Measurements from ENCODE around the gene CHRNA9. TPM values are rescaled to one million over a fixed set of nuclear protein-coding genes. Genes with fewer than 3 reads are reported as not detected.

The CHRNA9 gene
- total and polyA plus RNA-seq, 7 experiments from 2014 or later = 0.30 to 1.1 (median 0.39) TPM; not detected in 3

DNA sequence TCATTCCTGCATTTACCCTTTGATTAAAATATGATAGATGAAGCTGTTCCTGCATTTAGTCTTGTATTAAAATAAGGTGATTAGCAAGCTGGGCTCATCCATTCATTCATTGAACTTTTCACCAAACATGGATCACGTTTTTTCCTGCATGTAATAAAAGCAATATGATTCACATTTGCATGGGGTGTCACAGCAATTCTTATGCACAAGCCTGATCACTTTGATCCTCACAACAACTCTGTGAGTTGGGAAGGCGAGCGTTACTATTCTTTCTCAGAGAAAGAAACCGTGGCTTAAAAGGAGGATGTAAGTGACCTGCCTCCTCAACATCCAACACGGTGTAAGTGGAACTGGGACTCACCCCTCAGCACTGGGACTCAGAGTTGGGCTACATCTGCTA lies 20.0 kb downstream of the CHRNA9 start:
- no peak overlapping the region for H3K4me3 ChIP-seq (ENCODE audit: low read length)
- peaks cover 0 to 2% (median 0%) of the 10 kb centered on the region in 11 donors for H3K9me3 Mint-ChIP-seq
- no peaks in the 10 kb centered on the region for H3K27me3 ChIP-seq (ENCODE audit: control insufficient read depth in 2 of 2, insufficient read depth in 2 of 2, low read length in 2 of 2)
- H3K4me1 Mint-ChIP-seq = peaks cover 0 to under 1% (median 0%) of the 10 kb centered on the region in 7 donors
- no peak overlapping the region for H3K4me3 Mint-ChIP-seq
- POLR2A ChIA-PET = no interaction called here
- no peak overlapping the region for H3K27ac ChIP-seq (ENCODE audit: low read depth, low read length)
- H3K36me3 Mint-ChIP-seq = peaks cover 0 to 4% (median 0%) of the 10 kb centered on the region in 5 donors
- CTCF ChIA-PET = no interaction called here
- no peak for ATAC-seq
- H3K27ac Mint-ChIP-seq = no peak overlapping the region
- H3K27me3 Mint-ChIP-seq = no peaks in the 10 kb centered on the region
- no peak for DNase-seq
- H3K4me1 ChIP-seq (ENCODE audit: control insufficient read depth in 2 of 2, insufficient read depth in 2 of 2, low read length in 2 of 2) = no peaks in the 10 kb centered on the region
- no peaks in the 10 kb centered on the region for H3K9me3 ChIP-seq (ENCODE audit: control insufficient read depth in 2 of 3, low read length in 3 of 3)
- H3K36me3 ChIP-seq (ENCODE audit: control insufficient read depth in 2 of 3, insufficient read depth in 3 of 3, low read length in 3 of 3) = no peaks in the 10 kb centered on the region
- intact Hi-C loops (cut with micrococcal nuclease) = no loop called here

DNA sequence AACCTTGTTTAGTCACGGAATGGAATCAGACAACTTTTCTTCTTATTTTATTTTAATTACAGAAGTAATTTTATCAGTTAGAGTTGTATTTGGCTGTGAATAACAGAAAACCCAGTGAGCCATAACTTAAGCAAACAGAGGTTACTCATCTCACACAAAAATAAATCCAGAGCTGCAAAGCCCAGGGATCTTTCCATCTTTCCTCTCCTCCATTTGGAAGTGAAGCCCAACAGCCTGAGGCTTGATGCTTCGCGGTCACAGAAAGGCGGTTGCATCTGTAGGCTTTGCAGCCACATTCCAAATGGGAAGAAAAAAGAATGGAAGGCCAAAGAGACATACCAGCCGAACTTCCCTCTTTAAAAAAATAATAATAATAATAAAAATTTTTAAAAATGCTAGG lies 22.6 kb downstream of the CHRNA9 start:
- no peaks in the 10 kb centered on the region for H3K27me3 Mint-ChIP-seq
- POLR2A ChIA-PET = interaction anchor here (0.7 kb wide), 1 partner anchor 904 kb away, joined by 5 read pairs; no protein-coding TSS in a partner anchor
- intact Hi-C loops (cut with micrococcal nuclease) = no loop called here

DNA sequence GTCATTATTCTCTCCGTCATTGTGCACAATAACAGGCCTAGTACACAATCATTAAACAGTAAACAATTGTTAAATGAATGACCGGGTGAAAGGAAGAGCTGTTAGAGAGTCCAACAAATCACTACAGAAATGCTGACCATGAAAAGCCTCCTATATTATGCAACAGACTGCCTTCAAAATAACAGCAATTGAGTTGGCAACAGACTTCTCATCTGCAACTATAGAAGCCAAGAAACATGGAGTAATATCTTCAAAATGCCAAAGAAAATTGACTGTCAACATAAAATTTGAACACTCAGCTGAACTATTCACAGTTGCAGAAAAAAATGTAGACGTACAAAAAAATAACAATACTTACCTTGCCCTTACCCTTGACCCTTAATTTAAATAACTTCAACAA lies 26.2 kb downstream of the CHRNA9 start:
- no peaks in the 10 kb centered on the region for H3K36me3 ChIP-seq (ENCODE audit: control insufficient read depth in 2 of 3, insufficient read depth in 3 of 3, low read length in 3 of 3)
- peaks cover 0 to 3% (median 0%) of the 10 kb centered on the region in 5 donors for H3K27me3 Mint-ChIP-seq
- H3K9me3 Mint-ChIP-seq = peaks cover 0 to 11% (median 2%) of the 10 kb centered on the region in 11 donors
- H3K4me1 Mint-ChIP-seq = peaks cover 0 to 4% (median 0%) of the 10 kb centered on the region in 7 donors
- H3K4me1 ChIP-seq (ENCODE audit: control insufficient read depth in 2 of 2, insufficient read depth in 2 of 2, low read length in 2 of 2) = no peaks in the 10 kb centered on the region
- no peaks in the 10 kb centered on the region for H3K9me3 ChIP-seq (ENCODE audit: control insufficient read depth in 2 of 3, low read length in 3 of 3)
- H3K27me3 ChIP-seq (ENCODE audit: control insufficient read depth in 2 of 2, insufficient read depth in 2 of 2, low read length in 2 of 2) = no peaks in the 10 kb centered on the region
- no peak overlapping the region for H3K4me3 Mint-ChIP-seq
- peaks cover 0 to 13% (median 4%) of the 10 kb centered on the region in 5 donors for H3K36me3 Mint-ChIP-seq
- ChIA-PET CTCF (no interaction called here), POLR2A (no interaction called here)
- ATAC-seq (no peak), DNase-seq (no peak)
- intact Hi-C loops (cut with micrococcal nuclease) = no loop called here
- no peak overlapping the region for H3K4me3 ChIP-seq (ENCODE audit: low read length)
- no peak overlapping the region for H3K27ac Mint-ChIP-seq
- H3K27ac ChIP-seq (ENCODE audit: low read depth, low read length) = no peak overlapping the region

More for the DNA sequence above, 22.6 kb downstream of the CHRNA9 start:
- H3K9me3 Mint-ChIP-seq = peaks cover 0 to 11% (median 2%) of the 10 kb centered on the region in 11 donors
- no peak overlapping the region for H3K4me3 Mint-ChIP-seq
- no peak for ATAC-seq
- no peak overlapping the region for H3K27ac Mint-ChIP-seq
- H3K4me1 Mint-ChIP-seq = no peaks in the 10 kb centered on the region
- Histone ChIP-seq H3K4me3 (ENCODE audit: low read length) (no peak overlapping the region), H3K36me3 (ENCODE audit: control insufficient read depth in 2 of 3, insufficient read depth in 3 of 3, low read length in 3 of 3) (no peaks in the 10 kb centered on the region), H3K9me3 (ENCODE audit: control insufficient read depth in 2 of 3, low read length in 3 of 3) (no peaks in the 10 kb centered on the region), H3K4me1 (ENCODE audit: control insufficient read depth in 2 of 2, insufficient read depth in 2 of 2, low read length in 2 of 2) (no peaks in the 10 kb centered on the region), H3K27ac (ENCODE audit: low read depth, low read length) (no peak overlapping the region), H3K27me3 (ENCODE audit: control insufficient read depth in 2 of 2, insufficient read depth in 2 of 2, low read length in 2 of 2) (no peaks in the 10 kb centered on the region)
- CTCF ChIA-PET = no interaction called here
- no peak for DNase-seq
- peaks cover 0 to 13% (median 4%) of the 10 kb centered on the region in 5 donors for H3K36me3 Mint-ChIP-seq

DNA sequence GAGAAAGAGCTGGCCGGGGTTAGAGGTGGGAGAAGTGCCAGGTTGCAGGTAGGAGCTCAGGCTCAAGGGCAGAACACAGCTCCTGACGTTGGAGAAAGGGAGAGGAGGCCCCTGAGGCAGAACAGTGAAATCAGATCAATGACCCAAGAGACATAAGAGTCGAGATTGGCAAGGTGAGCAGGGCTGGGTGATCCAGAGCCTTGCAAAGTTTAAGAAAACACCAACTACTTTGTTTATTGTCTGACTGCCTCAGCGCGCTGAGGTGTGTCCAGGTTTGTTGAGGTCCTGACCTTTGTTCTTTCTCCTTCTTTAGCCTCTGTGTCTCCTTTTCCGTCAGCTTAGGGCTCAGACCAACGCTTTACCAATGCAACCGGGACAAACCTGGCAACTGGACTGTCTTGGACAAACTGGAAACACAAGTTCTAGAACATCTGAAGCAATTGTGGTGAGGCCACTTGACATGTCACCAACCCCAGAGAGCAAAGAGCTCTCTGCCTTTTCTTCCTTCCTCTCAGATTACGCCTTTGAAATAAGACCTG lies 28.3 kb downstream of the CHRNA9 start:
- H3K36me3 ChIP-seq (ENCODE audit: control insufficient read depth in 2 of 3, insufficient read depth in 3 of 3, low read length in 3 of 3) = no peaks in the 10 kb centered on the region
- DNase-seq (no peak), ATAC-seq (no peak)
- no peaks in the 10 kb centered on the region for H3K27me3 ChIP-seq (ENCODE audit: control insufficient read depth in 2 of 2, insufficient read depth in 2 of 2, low read length in 2 of 2)
- Mint-ChIP-seq H3K4me3 (no peak overlapping the region), H3K9me3 (peaks cover 0 to 11% (median 2%) of the 10 kb centered on the region in 11 donors), H3K27me3 (peaks cover 0 to 3% (median 0%) of the 10 kb centered on the region in 5 donors), H3K36me3 (peaks cover 0 to 13% (median 4%) of the 10 kb centered on the region in 5 donors), H3K4me1 (peaks cover 0 to 4% (median 0%) of the 10 kb centered on the region in 7 donors), H3K27ac (no peak overlapping the region)
- ChIA-PET CTCF (interaction anchor here (0.6 kb wide), 1 partner anchor 81 kb away, joined by 4 read pairs; no protein-coding TSS in a partner anchor), POLR2A (no interaction called here)
- H3K9me3 ChIP-seq (ENCODE audit: control insufficient read depth in 2 of 3, low read length in 3 of 3) = no peaks in the 10 kb centered on the region
- no peak overlapping the region for H3K27ac ChIP-seq (ENCODE audit: low read depth, low read length)
- H3K4me1 ChIP-seq (ENCODE audit: control insufficient read depth in 2 of 2, insufficient read depth in 2 of 2, low read length in 2 of 2) = no peaks in the 10 kb centered on the region
- intact Hi-C loops (cut with micrococcal nuclease) = no loop called here
- H3K4me3 ChIP-seq (ENCODE audit: low read length) = no peak overlapping the region

DNA sequence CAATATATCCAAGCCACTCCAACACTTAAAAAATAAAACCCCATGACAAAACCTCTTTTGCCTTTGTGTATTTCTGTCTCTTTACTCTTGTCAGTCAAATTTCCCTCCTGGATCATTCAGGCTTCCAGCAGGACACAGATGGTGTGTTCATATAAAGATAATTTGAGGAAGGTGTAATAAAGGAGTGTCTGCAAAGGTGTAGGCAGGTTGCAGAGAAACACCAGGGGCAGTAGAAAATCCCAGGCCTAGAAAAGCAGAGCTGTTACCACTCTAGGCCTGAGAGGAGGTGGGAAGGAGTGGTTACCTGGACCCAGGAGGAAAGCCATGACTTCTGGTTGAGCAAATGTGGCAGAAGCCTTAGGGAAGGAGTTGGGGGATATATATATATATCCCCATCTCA lies 28.8 kb downstream of the CHRNA9 start:
- no peak for ATAC-seq
- DNase-seq = no peak
- H3K9me3 ChIP-seq (ENCODE audit: control insufficient read depth in 2 of 3, low read length in 3 of 3) = no peaks in the 10 kb centered on the region
- no peaks in the 10 kb centered on the region for H3K27me3 ChIP-seq (ENCODE audit: control insufficient read depth in 2 of 2, insufficient read depth in 2 of 2, low read length in 2 of 2)
- H3K4me1 Mint-ChIP-seq = peaks cover 0 to 4% (median 0%) of the 10 kb centered on the region in 7 donors
- intact Hi-C loops (cut with micrococcal nuclease) = no loop called here
- H3K4me3 ChIP-seq (ENCODE audit: low read length) = no peak overlapping the region
- peak overlapping the region in 1 of 9 donors; percentile 65 for H3K27ac Mint-ChIP-seq
- POLR2A ChIA-PET = no interaction called here
- CTCF ChIA-PET = interaction anchor here (0.6 kb wide), 1 partner anchor 80 kb away, joined by 4 read pairs; no protein-coding TSS in a partner anchor
- no peak overlapping the region for H3K4me3 Mint-ChIP-seq
- no peak overlapping the region for H3K27ac ChIP-seq (ENCODE audit: low read depth, low read length)
- no peaks in the 10 kb centered on the region for H3K4me1 ChIP-seq (ENCODE audit: control insufficient read depth in 2 of 2, insufficient read depth in 2 of 2, low read length in 2 of 2)
- peaks cover 0 to 11% (median 2%) of the 10 kb centered on the region in 11 donors for H3K9me3 Mint-ChIP-seq
- H3K36me3 ChIP-seq (ENCODE audit: control insufficient read depth in 2 of 3, insufficient read depth in 3 of 3, low read length in 3 of 3) = no peaks in the 10 kb centered on the region
- H3K27me3 Mint-ChIP-seq = peaks cover 0 to 3% (median 0%) of the 10 kb centered on the region in 5 donors
- peaks cover 0 to 13% (median 4%) of the 10 kb centered on the region in 5 donors for H3K36me3 Mint-ChIP-seq

DNA sequence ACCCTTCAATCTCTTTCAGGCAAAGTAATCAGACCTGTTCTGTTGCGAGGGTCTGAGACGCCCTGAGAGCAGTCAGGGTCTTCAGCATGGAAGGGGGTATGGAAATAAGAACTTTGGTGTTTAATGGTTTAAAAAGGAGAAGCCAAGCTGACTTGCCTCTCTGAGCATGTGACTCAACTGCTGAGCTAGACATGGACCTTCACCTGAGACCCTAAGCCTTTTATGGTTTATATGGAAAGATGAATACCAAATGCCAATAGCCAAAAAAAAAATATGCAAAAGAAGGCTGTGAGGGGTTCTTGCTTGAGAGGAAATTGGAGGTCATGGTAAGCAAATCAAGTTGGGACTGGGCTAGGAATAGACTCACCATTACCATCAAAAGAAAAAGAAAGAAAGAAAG lies 30.6 kb downstream of the CHRNA9 start:
- no peak for DNase-seq
- POLR2A ChIA-PET = no interaction called here
- Mint-ChIP-seq H3K36me3 (peaks cover 0 to 6% (median 0%) of the 10 kb centered on the region in 5 donors), H3K4me3 (no peak overlapping the region), H3K9me3 (peaks cover 0 to 7% (median 0%) of the 10 kb centered on the region in 11 donors), H3K4me1 (peaks cover 0 to 4% (median 0%) of the 10 kb centered on the region in 7 donors), H3K27ac (no peak overlapping the region), H3K27me3 (peaks cover 0 to 3% (median 0%) of the 10 kb centered on the region in 5 donors)
- CTCF ChIA-PET = interaction anchor here (0.7 kb wide), 1 partner anchor 88 kb away, joined by 5 read pairs; no protein-coding TSS in a partner anchor
- no peak for ATAC-seq
- Histone ChIP-seq H3K4me1 (ENCODE audit: control insufficient read depth in 2 of 2, insufficient read depth in 2 of 2, low read length in 2 of 2) (no peaks in the 10 kb centered on the region), H3K9me3 (ENCODE audit: control insufficient read depth in 2 of 3, low read length in 3 of 3) (no peaks in the 10 kb centered on the region), H3K27ac (ENCODE audit: low read depth, low read length) (no peak overlapping the region), H3K36me3 (ENCODE audit: control insufficient read depth in 2 of 3, insufficient read depth in 3 of 3, low read length in 3 of 3) (no peaks in the 10 kb centered on the region), H3K4me3 (ENCODE audit: low read length) (no peak overlapping the region), H3K27me3 (ENCODE audit: control insufficient read depth in 2 of 2, insufficient read depth in 2 of 2, low read length in 2 of 2) (no peaks in the 10 kb centered on the region)
- intact Hi-C loops (cut with micrococcal nuclease) = no loop called here

DNA sequence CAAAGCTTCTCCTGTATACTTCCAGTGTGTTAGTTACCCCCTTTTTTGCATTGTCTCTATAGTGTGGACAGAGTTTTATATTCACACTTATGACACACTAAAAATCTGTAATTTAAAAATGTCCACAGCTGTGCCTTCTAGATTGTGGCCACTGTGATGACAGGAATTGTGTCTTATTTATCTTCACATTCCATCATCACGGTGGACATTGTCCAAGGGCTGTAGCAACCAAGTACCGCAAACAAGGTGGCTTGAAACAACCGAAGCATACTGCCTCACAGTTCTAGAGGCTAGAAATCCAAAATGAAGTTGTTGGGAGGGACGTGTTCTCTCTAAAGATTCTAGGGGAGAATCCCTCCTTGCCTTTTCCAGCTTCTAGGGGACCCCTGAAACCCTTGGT lies 32.3 kb downstream of the CHRNA9 start:
- Mint-ChIP-seq H3K9me3 (no peaks in the 10 kb centered on the region), H3K36me3 (no peaks in the 10 kb centered on the region), H3K4me3 (no peak overlapping the region), H3K27me3 (peaks cover 0 to 5% (median 0%) of the 10 kb centered on the region in 5 donors), H3K4me1 (peaks cover 0 to 4% (median 0%) of the 10 kb centered on the region in 7 donors), H3K27ac (no peak overlapping the region)
- ATAC-seq (no peak), DNase-seq (no peak)
- CTCF ChIA-PET = no interaction called here
- no peak overlapping the region for H3K4me3 ChIP-seq (ENCODE audit: low read length)
- H3K27me3 ChIP-seq (ENCODE audit: control insufficient read depth in 2 of 2, insufficient read depth in 2 of 2, low read length in 2 of 2) = no peaks in the 10 kb centered on the region
- intact Hi-C loops (cut with micrococcal nuclease) = no loop called here
- no peaks in the 10 kb centered on the region for H3K9me3 ChIP-seq (ENCODE audit: control insufficient read depth in 2 of 3, low read length in 3 of 3)
- no peak overlapping the region for H3K27ac ChIP-seq (ENCODE audit: low read depth, low read length)
- no peaks in the 10 kb centered on the region for H3K4me1 ChIP-seq (ENCODE audit: control insufficient read depth in 2 of 2, insufficient read depth in 2 of 2, low read length in 2 of 2)
- POLR2A ChIA-PET = no interaction called here
- H3K36me3 ChIP-seq (ENCODE audit: control insufficient read depth in 2 of 3, insufficient read depth in 3 of 3, low read length in 3 of 3) = no peaks in the 10 kb centered on the region
